K562 (cell line): Measurements from ENCODE around the gene IFNK.

Experiments used
- TARDBP ChIP-seq: fragments of 450-650 bp; IDR thresholded peaks from 2 replicates; pipeline ENCODE4 v1.6.1; 2016
- TEAD4 ChIP-seq, 2 experiments: sonication (generic) in 1 of 2; formaldehyde crosslinking in 1 of 2; IDR thresholded peaks; 2 replicates each; pipeline versions ENCODE4 v1.6.1 to v1.8.0; 2012 to 2022; ENCODE audit warnings: borderline replicate concordance in 1 of 2, inconsistent platforms in 1 of 2, low read length in 1 of 2, mild to moderate bottlenecking in 1 of 2, missing genetic modification reagents in 1 of 2
- ZNF639 ChIP-seq, 2 experiments: fragments of 200-800 bp in 1 of 2; sonication (Bioruptor generic) in 1 of 2; sonication (generic) in 1 of 2; formaldehyde crosslinking in 1 of 2; IDR thresholded peaks in 1 of 2; conservative IDR thresholded peaks in 1 of 2; 2 replicates each; pipeline versions ENCODE4 v1.5.0 to v1.6.1; 2016 to 2020; ENCODE audit warnings: missing compliant biosample characterization in 1 of 2, missing genetic modification characterization in 1 of 2, missing genetic modification reagents in 1 of 2

- TF ChIP-seq TEAD4 (IDR thresholded peaks at IDR 0.05; ENCODE audit: low read length) = no peak
- TF ChIP-seq TEAD4 (CRISPR knock-in tag; IDR thresholded peaks at IDR 0.05; ENCODE audit: borderline replicate concordance) = no peak
- TF ChIP-seq ZNF639 (CRISPR knock-in tag; conservative IDR thresholded peaks at IDR 0.05 in 1 of 2, IDR thresholded peaks at IDR 0.05 in 1 of 2) = no peak
- no peak for TF ChIP-seq TARDBP
Observed at GRCh38 chr9:27475057-27475595, 49.0 kb upstream of the IFNK start.
